K562 (cell line): ENCODE data around the gene RGS3. TPM values are rescaled to one million over a fixed set of nuclear protein-coding genes. Genes with fewer than 3 reads are reported as not detected.

Experiments used
- BDP1 ChIP-seq: IDR thresholded peaks from 3 replicates; pipeline ENCODE4 v1.6.1; 2011; ENCODE audit not compliant: insufficient read length, insufficient read depth
- COPS2 ChIP-seq: fragments of 450-650 bp; conservative IDR thresholded peaks from 2 replicates; pipeline ENCODE4 v1.6.1; 2016; ENCODE audit warnings: mild to moderate bottlenecking, moderate library complexity
- MGA ChIP-seq: fragments of 450-650 bp; IDR thresholded peaks from 2 replicates; pipeline ENCODE4 v1.6.1; 2016; ENCODE audit warnings: mild to moderate bottlenecking, moderate library complexity
- PHF8 ChIP-seq: fragments of 200-600 bp; sonication (generic); IDR thresholded peaks from 2 replicates; pipeline ENCODE4 v1.6.1; 2012; ENCODE audit warnings: mixed run types, mild to moderate bottlenecking, inconsistent platforms, low read length, moderate library complexity, borderline replicate concordance
- PURB ChIP-seq: sonication (generic); formaldehyde crosslinking; IDR thresholded peaks from 2 replicates; pipeline ENCODE4 v1.9.0; 2021; ENCODE audit warnings: low read depth, mild to moderate bottlenecking, missing genetic modification reagents
- YBX1 ChIP-seq: fragments of 450-650 bp; IDR thresholded peaks from 2 replicates; pipeline ENCODE4 v1.7.1; 2016; ENCODE audit warnings: mild to moderate bottlenecking
- ZNF318 ChIP-seq, 2 experiments: fragments of 450-650 bp; IDR thresholded peaks; 2 replicates each; pipeline ENCODE4 v1.6.1; 2016; ENCODE audit warnings: mild to moderate bottlenecking in 2 of 2, borderline replicate concordance in 1 of 2, low read depth in 1 of 2, moderate library complexity in 1 of 2
- polyA plus RNA-seq, 8 experiments: library from polyadenylated mRNA; depleted of rRNA in 4 of 8; stranded (reverse) in 5 of 8; unstranded in 3 of 8; fragments of >200 nt; fragmentation: Nextera tagmentation in 2 of 8; fragmentation: Illumina TruSeq in 1 of 8; extraction: Ambion mirVana in 2 of 8; extraction: Trizol in 1 of 8; gene quantifications; 2 replicates each; pipeline versions ENCODE4 v1.2.1 to v1.2.3, GENCODE V29; 2011 to 2014; ENCODE audit warnings: inconsistent platforms in 1 of 8, missing spikeins in 1 of 8
- total RNA-seq, 7 experiments: library from RNA; depleted of rRNA in 6 of 7; stranded (reverse); fragments of >200 nt in 6 of 7; fragmentation: Illumina TruSeq in 2 of 7; extraction: Trizol in 2 of 7; gene quantifications; 2 replicates each; pipeline versions ENCODE4 v1.2.1 to v1.2.3, GENCODE V29; 2011 to 2021; ENCODE audit warnings: low replicate concordance in 1 of 7

Gene RGS3
- total and polyA plus RNA-seq, 9 of the 15 experiments (the other 6 are each of a cell fraction or from before 2014, with no cell fraction given) = 0.08 to 2.9 (median 0.95) TPM

GRCh38 chr9:113572076-113572861 lies 108.7 kb downstream of the RGS3 start (continued):
- TF ChIP-seq ZNF318 (IDR thresholded peaks at IDR 0.05; ENCODE audit: borderline replicate concordance in 1 of 2, low read depth in 1 of 2) (no peak), PURB (CRISPR knock-in tag) (no peak), BDP1 (no peak), PHF8 (no peak), YBX1 (no peak), MGA (peak; percentile 52), COPS2 (no peak)
